ENCODE measurements around the gene TMPRSS4. TPM values are rescaled to one million over a fixed set of nuclear protein-coding genes. Genes with fewer than 3 reads are reported as not detected.

Gene TMPRSS4
- total and polyA plus RNA-seq, 9 of the 15 experiments (the other 6 are each of a cell fraction or from before 2014, with no cell fraction given), result 4.0 to 10.0 (median 5.6) TPM

DNA sequence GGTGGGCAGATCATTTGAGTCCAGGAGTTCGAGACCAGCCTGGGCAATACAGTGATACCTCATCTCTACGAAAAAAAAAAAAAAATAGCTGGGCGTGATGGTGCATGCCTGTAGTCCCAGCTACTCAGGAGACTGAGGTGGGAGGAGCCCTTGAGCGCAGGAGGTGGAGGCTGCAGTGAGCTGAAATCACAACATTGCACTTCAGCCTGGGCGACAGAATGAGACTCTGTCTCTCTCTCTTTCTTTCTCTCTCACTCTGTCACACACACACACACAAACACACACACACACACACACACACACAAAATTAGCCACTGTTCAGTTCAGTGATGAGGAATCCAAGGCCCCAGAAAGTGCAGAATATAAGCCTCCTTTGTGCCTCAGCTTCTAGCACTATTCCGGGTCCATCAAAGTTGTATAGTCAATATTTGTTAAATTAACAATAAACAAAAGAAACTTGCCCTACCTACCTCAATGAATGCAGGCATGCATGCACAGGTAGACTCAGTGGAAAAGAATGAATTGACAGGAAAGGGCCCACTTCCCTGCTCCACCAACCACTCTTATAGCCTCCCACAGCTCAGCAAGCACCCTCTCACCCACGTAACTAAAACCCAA is 13.8 kb downstream of the TMPRSS4 start:
- DNase-seq (ENCODE audit: extremely low read depth in 1 of 4, low spot score in 3 of 4), result no peak
- H3K4me1 ChIP-seq (replicated peaks in 1 of 2; ENCODE audit: control insufficient read depth in 2 of 2, insufficient read depth in 2 of 2, low read length in 2 of 2), result peaks cover 5 to 8% of the 10 kb centered on the region in 2 experiments; a peak in 3 of 5 replicates
- H3K27me3 ChIP-seq (ENCODE audit: control insufficient read depth in 2 of 2, insufficient read depth in 2 of 2, low read length in 2 of 2), result peaks cover 6 to 15% of the 10 kb centered on the region in 2 experiments; a peak in 3 of 5 replicates
- H3K27ac ChIP-seq (ENCODE audit: extremely low read depth, low read depth, low read length), result no peak overlapping the region
- CTCF ChIA-PET (ENCODE audit: low intra/inter-chr PET ratio), result no interaction called here
- intact Hi-C loops (cut with micrococcal nuclease), result no loop called here
- no peaks in the 10 kb centered on the region for H3K36me3 ChIP-seq (ENCODE audit: control insufficient read depth, insufficient read depth, low read length)
- H3K4me2 ChIP-seq (ENCODE audit: insufficient read depth, low read length), result no peak overlapping the region
- TF ChIP-seq, protein P1, sequence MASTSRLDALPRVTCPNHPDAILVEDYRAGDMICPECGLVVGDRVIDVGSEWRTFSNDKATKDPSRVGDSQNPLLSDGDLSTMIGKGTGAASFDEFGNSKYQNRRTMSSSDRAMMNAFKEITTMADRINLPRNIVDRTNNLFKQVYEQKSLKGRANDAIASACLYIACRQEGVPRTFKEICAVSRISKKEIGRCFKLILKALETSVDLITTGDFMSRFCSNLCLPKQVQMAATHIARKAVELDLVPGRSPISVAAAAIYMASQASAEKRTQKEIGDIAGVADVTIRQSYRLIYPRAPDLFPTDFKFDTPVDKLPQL (IDR thresholded peaks at IDR 0.05; ENCODE audit: extremely low read depth, insufficient read length), result no peak
- TF ChIP-seq ZNF695 (CRISPR knock-in tag; IDR thresholded peaks at IDR 0.05), result no peak
- TF ChIP-seq KDM5B (IDR thresholded peaks at IDR 0.05; ENCODE audit: insufficient replicate concordance, low read depth, low read length), result no peak
- no peak for TF ChIP-seq MTF1 (CRISPR knock-in tag; IDR thresholded peaks at IDR 0.05; ENCODE audit: borderline replicate concordance)
- no peak for TF ChIP-seq ETV5 (CRISPR knock-in tag; IDR thresholded peaks at IDR 0.05; ENCODE audit: low read depth)
- TF ChIP-seq, protein P2, sequence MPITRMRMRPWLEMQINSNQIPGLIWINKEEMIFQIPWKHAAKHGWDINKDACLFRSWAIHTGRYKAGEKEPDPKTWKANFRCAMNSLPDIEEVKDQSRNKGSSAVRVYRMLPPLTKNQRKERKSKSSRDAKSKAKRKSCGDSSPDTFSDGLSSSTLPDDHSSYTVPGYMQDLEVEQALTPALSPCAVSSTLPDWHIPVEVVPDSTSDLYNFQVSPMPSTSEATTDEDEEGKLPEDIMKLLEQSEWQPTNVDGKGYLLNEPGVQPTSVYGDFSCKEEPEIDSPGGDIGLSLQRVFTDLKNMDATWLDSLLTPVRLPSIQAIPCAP (CRISPR knock-in tag; IDR thresholded peaks at IDR 0.05; ENCODE audit: borderline replicate concordance), result no peak
- no peak for TF ChIP-seq PURB (CRISPR knock-in tag; IDR thresholded peaks at IDR 0.05; ENCODE audit: low read depth)
- TF ChIP-seq RFX5 (IDR thresholded peaks at IDR 0.05; ENCODE audit: low read depth, low read length), result no peak
- no peak for TF ChIP-seq RAD51 (IDR thresholded peaks at IDR 0.05; ENCODE audit: borderline replicate concordance, low read depth)
- TF ChIP-seq, protein P3, sequence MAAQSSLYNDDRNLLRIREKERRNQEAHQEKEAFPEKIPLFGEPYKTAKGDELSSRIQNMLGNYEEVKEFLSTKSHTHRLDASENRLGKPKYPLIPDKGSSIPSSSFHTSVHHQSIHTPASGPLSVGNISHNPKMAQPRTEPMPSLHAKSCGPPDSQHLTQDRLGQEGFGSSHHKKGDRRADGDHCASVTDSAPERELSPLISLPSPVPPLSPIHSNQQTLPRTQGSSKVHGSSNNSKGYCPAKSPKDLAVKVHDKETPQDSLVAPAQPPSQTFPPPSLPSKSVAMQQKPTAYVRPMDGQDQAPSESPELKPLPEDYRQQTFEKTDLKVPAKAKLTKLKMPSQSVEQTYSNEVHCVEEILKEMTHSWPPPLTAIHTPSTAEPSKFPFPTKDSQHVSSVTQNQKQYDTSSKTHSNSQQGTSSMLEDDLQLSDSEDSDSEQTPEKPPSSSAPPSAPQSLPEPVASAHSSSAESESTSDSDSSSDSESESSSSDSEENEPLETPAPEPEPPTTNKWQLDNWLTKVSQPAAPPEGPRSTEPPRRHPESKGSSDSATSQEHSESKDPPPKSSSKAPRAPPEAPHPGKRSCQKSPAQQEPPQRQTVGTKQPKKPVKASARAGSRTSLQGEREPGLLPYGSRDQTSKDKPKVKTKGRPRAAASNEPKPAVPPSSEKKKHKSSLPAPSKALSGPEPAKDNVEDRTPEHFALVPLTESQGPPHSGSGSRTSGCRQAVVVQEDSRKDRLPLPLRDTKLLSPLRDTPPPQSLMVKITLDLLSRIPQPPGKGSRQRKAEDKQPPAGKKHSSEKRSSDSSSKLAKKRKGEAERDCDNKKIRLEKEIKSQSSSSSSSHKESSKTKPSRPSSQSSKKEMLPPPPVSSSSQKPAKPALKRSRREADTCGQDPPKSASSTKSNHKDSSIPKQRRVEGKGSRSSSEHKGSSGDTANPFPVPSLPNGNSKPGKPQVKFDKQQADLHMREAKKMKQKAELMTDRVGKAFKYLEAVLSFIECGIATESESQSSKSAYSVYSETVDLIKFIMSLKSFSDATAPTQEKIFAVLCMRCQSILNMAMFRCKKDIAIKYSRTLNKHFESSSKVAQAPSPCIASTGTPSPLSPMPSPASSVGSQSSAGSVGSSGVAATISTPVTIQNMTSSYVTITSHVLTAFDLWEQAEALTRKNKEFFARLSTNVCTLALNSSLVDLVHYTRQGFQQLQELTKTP (IDR thresholded peaks at IDR 0.05; ENCODE audit: low read depth in 1 of 2, partially characterized antibody in 2 of 2), result no peak
- TF ChIP-seq, protein P4, sequence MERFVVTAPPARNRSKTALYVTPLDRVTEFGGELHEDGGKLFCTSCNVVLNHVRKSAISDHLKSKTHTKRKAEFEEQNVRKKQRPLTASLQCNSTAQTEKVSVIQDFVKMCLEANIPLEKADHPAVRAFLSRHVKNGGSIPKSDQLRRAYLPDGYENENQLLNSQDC (CRISPR knock-in tag; IDR thresholded peaks at IDR 0.05), result no peak
- no peak for TF ChIP-seq COPS2 (conservative IDR thresholded peaks at IDR 0.05)
- TF ChIP-seq MAZ (CRISPR knock-in tag; conservative IDR thresholded peaks at IDR 0.05 in 1 of 2, IDR thresholded peaks at IDR 0.05 in 1 of 2), result no peak
- TF ChIP-seq SREBF1 (IDR thresholded peaks at IDR 0.05; ENCODE audit: borderline replicate concordance, low read depth, low read length), result no peak
- TF ChIP-seq HNRNPLL (IDR thresholded peaks at IDR 0.05; ENCODE audit: low read depth, low read length, poor library complexity, severe bottlenecking), result no peak
- peaks cover 10% of the 10 kb centered on the region for H3K9me3 ChIP-seq (replicated peaks; ENCODE audit: control insufficient read depth, insufficient read depth, low read depth, low read length)
- no peaks in the 10 kb centered on the region for H3K79me2 ChIP-seq (ENCODE audit: control insufficient read depth, insufficient read depth, low read length)
- in situ Hi-C loops (cut with MboI), result no loop called here
- no peaks in the 10 kb centered on the region for H3K9me1 ChIP-seq (ENCODE audit: control insufficient read depth, insufficient read depth, low read length)
- H4K20me1 ChIP-seq (replicated peaks; ENCODE audit: control insufficient read depth, insufficient read depth, low read length), result no peaks in the 10 kb centered on the region
- H2AFZ ChIP-seq (ENCODE audit: low read depth, low read length), result no peak overlapping the region
- ATAC-seq, result no peak
- POLR2A ChIA-PET, result interaction anchor here (0.5 to 1.8 kb wide), 5 partner anchors 8 to 14 kb away, joined by 3 to 6 read pairs (median 5); partner anchors contain the start of gene TMPRSS4
- 28% methylated on average over 5 of the region's 7 CpGs for WGBS (ENCODE audit: insufficient coverage, low coverage, missing lambda C conversion rate)
- no peak for FAIRE-seq
- BruUV-seq (replicated peaks), result no TSS peak
- H3K9ac ChIP-seq (ENCODE audit: insufficient read depth in 1 of 2, low read depth in 2 of 2, low read length in 2 of 2), result no peak overlapping the region
- no peak overlapping the region for H3K4me3 ChIP-seq
